Common myeloid progenitor, CD34-positive (primary cell): Measurements from ENCODE around the gene RYR2.
"Not testable (repeated sequence)": the region's sequence is repeated elsewhere in the genome, so short reads cannot be mapped to it uniquely, and the experiment has no call there.

Source experiments
- CTCF ChIA-PET: fragments of 350-600 bp; sonication (Branson Sonifier 250); formaldehyde crosslinking; loops from one replicate; lab custom pipeline; 2021; ENCODE audit warnings: antibody characterized with exemption; lab: Charles Lee
- POLR2A ChIA-PET: fragments of 350-600 bp; sonication (Branson Sonifier 250); formaldehyde crosslinking; loops from one replicate; lab custom pipeline; 2021; ENCODE audit warnings: antibody characterized with exemption; lab: Charles Lee
- DNase-seq, 3 donors: peaks; one replicate each; pipeline versions ENCODE4 v3.0.0 to v3.0.0-alpha.2; 2013
- H3K27ac ChIP-seq, 2 experiments: 1 replicate in 1 of 2; 2 replicates in 1 of 2; pipeline ENCODE4 v1.7.0; 2013; ENCODE audit warnings: inconsistent platforms in 2 of 2, low read length in 2 of 2, mild to moderate bottlenecking in 2 of 2, low read depth in 1 of 2, moderate library complexity in 1 of 2; ENCODE audit not compliant: severe bottlenecking in 2 of 2, insufficient read depth in 1 of 2, poor library complexity in 1 of 2
- H3K27me3 ChIP-seq, 5 experiments: replicated peaks in 2 of 5; 1 replicate in 3 of 5; 2 replicates in 2 of 5; pipeline versions ENCODE4 v1.6.1 to v1.7.0; 2013; ENCODE audit warnings: low read length in 4 of 5, mild to moderate bottlenecking in 2 of 5, moderate library complexity in 2 of 5, inconsistent platforms in 1 of 5; ENCODE audit not compliant: insufficient read depth in 5 of 5, control insufficient read depth in 4 of 5
- H3K36me3 ChIP-seq, 4 experiments: 1 replicate in 2 of 4; 2 replicates in 2 of 4; pipeline versions ENCODE4 v1.6.1 to v1.7.0; 2013; ENCODE audit warnings: low read length in 3 of 4, control low read depth in 1 of 4, mild to moderate bottlenecking in 1 of 4; ENCODE audit not compliant: control insufficient read depth in 4 of 4, insufficient read depth in 4 of 4
- H3K4me1 ChIP-seq, 4 experiments: 1 replicate in 3 of 4; 2 replicates in 1 of 4; pipeline versions ENCODE4 v1.6.1 to v1.7.1; 2013; ENCODE audit warnings: low read length in 3 of 4, mild to moderate bottlenecking in 3 of 4, control low read depth in 1 of 4, inconsistent platforms in 1 of 4, moderate library complexity in 1 of 4; ENCODE audit not compliant: control insufficient read depth in 4 of 4, insufficient read depth in 4 of 4; ENCODE audit errors: control extremely low read depth in 1 of 4
- H3K4me3 ChIP-seq, 7 experiments: 1 replicate in 4 of 7; 2 replicates in 3 of 7; pipeline versions ENCODE4 v1.5.1 to v1.7.0; 2013; ENCODE audit warnings: mild to moderate bottlenecking in 7 of 7, low read length in 6 of 7, moderate library complexity in 6 of 7, inconsistent platforms in 2 of 7, low read depth in 2 of 7, control low read depth in 1 of 7; ENCODE audit not compliant: insufficient read depth in 4 of 7, control insufficient read depth in 1 of 7; ENCODE audit errors: extremely low read depth in 1 of 7
- H3K9me3 ChIP-seq, 5 experiments: 1 replicate in 4 of 5; 2 replicates in 1 of 5; pipeline versions ENCODE4 v1.6.1 to v1.7.1; 2013; ENCODE audit warnings: low read length in 4 of 5, mild to moderate bottlenecking in 2 of 5, inconsistent platforms in 1 of 5, low read depth in 1 of 5, moderate library complexity in 1 of 5; ENCODE audit not compliant: control insufficient read depth in 4 of 5, insufficient read depth in 2 of 5; ENCODE audit errors: control extremely low read depth in 1 of 5
- WGBS: methylation state at CpG from one replicate; pipeline ENCODE4 v1.1.5; 2013; ENCODE audit not compliant: insufficient coverage; 5-methylcytosine and 5-hydroxymethylcytosine counted together

RYR2 gene

GRCh38 chr1:237267743-237268142, 225.8 kb downstream of the RYR2 start:
- CTCF ChIA-PET: no interaction called here
- no CpG with 5 or more reads among the region's 2 CpGs for WGBS
- POLR2A ChIA-PET: no interaction called here
- H3K27ac ChIP-seq: no peak overlapping the region
- DNase-seq: no peak
- H3K4me3 ChIP-seq: no peak overlapping the region
- no peaks in the 10 kb centered on the region for H3K27me3 ChIP-seq
- H3K36me3 ChIP-seq: no peaks in the 10 kb centered on the region
- no peaks in the 10 kb centered on the region for H3K9me3 ChIP-seq
- H3K4me1 ChIP-seq: no peaks in the 10 kb centered on the region

DNA sequence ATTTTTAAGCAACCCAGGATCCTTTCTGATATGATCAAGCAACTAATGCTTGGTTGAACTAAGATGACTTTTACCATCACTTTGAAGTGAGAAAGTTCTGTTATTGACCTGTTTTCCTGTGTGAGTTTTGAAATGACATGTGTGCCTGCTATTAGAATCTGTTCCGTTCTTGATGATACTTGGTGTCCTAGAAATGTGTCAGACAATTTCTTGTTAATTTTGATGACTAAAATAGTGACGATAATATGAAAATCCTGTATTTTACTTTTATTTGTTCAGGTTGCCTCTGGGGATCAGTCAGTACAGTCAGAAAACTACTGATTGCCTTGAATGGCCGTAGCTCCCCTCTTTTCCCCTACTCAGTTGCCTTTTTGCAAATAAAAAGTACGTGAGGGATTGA, 228.0 kb downstream of the RYR2 start:
- CTCF ChIA-PET: no interaction called here
- WGBS: 100% methylated on average over 1 of the region's 4 CpGs
- POLR2A ChIA-PET: no interaction called here
- no peak for DNase-seq
- H3K4me1 ChIP-seq: no peaks in the 10 kb centered on the region
- H3K4me3 ChIP-seq: no peak overlapping the region
- H3K36me3 ChIP-seq: no peaks in the 10 kb centered on the region
- H3K9me3 ChIP-seq: no peaks in the 10 kb centered on the region
- no peaks in the 10 kb centered on the region for H3K27me3 ChIP-seq
- no peak overlapping the region for H3K27ac ChIP-seq

DNA sequence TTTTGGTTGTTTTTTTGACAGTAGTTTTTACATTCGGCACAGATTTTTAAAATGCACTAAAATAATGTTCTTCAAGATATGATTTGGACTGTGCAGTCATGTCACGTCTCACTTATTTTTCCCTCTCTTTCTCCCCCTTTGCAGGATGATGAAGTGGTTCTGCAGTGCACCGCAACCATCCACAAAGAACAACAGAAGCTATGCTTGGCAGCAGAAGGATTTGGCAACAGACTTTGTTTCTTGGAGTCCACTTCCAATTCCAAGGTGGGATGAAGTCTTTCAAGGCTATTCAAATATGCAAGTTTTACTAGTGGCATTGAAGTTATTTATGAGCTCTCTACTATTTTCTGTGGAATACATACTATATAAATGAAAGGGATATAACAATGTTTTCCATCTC, 228.4 kb downstream of the RYR2 start:
- ChIA-PET POLR2A (no interaction called here), CTCF (no interaction called here)
- no peak for DNase-seq
- Histone ChIP-seq H3K9me3 (no peaks in the 10 kb centered on the region), H3K4me1 (no peaks in the 10 kb centered on the region), H3K27ac (no peak overlapping the region), H3K4me3 (no peak overlapping the region), H3K36me3 (no peaks in the 10 kb centered on the region), H3K27me3 (no peaks in the 10 kb centered on the region)
- 94% methylated on average over 2 of the region's 3 CpGs for WGBS

- CTCF ChIA-PET, H3K9me3 ChIP-seq: not testable (repeated sequence)
- WGBS: no CpG with 5 or more reads among the region's 3 CpGs
Observed at GRCh38 chr1:237277994-237278393, 236.0 kb downstream of the RYR2 start.

DNA sequence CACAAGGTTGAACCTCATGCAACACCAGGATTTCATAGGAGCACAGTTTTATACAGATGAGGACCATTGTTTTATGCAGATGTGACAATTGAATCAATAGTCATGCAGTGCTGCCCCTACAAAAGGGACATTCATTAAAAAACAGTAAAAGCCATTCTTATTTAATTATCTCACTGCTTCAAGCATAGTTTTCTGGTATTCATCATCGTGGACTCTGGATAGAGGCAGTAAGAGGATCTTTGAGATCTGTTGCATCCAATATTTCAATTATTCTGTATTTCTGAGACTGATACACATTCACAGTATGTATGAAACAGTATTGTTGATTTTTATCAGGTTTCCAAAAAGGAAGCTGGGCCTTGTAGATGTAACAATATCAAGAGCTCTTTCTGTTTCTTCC, 237.6 kb downstream of the RYR2 start:
- no peaks in the 10 kb centered on the region for H3K36me3 ChIP-seq
- H3K9me3 ChIP-seq: no peaks in the 10 kb centered on the region
- WGBS: no CpG with 5 or more reads among the region's 1 CpG
- no peaks in the 10 kb centered on the region for H3K4me1 ChIP-seq
- CTCF ChIA-PET: no interaction called here
- H3K4me3 ChIP-seq: no peak overlapping the region
- POLR2A ChIA-PET: no interaction called here
- no peaks in the 10 kb centered on the region for H3K27me3 ChIP-seq
- no peak overlapping the region for H3K27ac ChIP-seq
- no peak for DNase-seq

More at GRCh38 chr1:237277994-237278393, 236.0 kb downstream of the RYR2 start:
- DNase-seq, H3K4me1 ChIP-seq, H3K36me3 ChIP-seq, H3K27me3 ChIP-seq, H3K27ac ChIP-seq, POLR2A ChIA-PET, H3K4me3 ChIP-seq: not testable (repeated sequence)

DNA sequence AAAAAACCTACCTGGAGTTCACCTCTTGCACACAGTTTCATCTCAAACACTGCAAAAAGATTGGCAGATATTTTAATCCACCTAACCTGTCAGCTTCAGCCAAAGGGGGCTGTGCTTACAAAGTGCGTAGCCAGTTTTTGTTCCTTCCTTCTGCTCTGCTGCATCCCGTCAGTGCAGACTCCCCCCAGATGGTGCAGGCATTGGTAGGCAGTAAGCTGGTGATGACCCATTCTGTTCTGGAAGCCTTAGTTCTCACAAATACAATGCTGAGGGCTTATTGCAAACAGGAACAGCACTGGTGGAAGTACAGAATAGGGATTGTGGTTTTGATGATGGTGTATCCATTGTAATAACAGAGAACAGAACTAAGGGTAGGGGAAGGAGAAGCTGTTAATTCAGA, 239.5 kb downstream of the RYR2 start:
- Histone ChIP-seq H3K4me3 (no peak overlapping the region), H3K36me3 (no peaks in the 10 kb centered on the region), H3K4me1 (no peaks in the 10 kb centered on the region), H3K27ac (no peak overlapping the region), H3K9me3 (no peaks in the 10 kb centered on the region), H3K27me3 (no peaks in the 10 kb centered on the region)
- DNase-seq: no peak
- ChIA-PET POLR2A (no interaction called here), CTCF (no interaction called here)
- WGBS: 100% methylated on average over 1 of the region's 2 CpGs

DNA sequence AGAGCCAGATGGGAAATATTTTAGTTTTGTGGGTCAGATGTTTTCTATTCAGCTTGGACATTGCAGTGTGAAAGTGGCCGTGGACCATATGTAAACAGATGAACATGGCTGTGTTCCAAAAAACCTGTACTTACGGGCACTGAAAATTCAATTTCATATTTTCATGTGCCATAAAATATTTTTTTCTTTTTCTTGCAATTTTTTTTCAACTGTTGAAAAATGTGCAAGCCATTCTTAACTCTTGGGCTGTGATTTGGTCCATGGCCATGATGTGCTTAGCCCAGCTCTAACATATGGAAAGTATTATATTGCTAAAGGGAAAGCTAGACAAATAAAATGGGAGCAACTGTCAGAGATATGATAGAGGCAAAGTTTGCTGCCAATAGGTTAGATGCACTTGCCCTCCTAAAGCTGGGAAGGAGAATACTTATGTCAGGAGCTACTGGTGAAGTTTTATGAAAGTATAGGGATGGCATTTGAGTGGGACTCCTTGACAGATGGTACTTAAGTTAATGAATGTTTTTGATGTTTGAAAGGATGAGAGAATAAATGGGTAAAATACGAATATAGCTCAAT, 240.3 kb downstream of the RYR2 start:
- Histone ChIP-seq H3K9me3 (no peaks in the 10 kb centered on the region), H3K36me3 (no peaks in the 10 kb centered on the region), H3K27ac (no peak overlapping the region), H3K27me3 (no peaks in the 10 kb centered on the region), H3K4me3 (no peak overlapping the region), H3K4me1 (no peaks in the 10 kb centered on the region)
- POLR2A ChIA-PET: no interaction called here
- CTCF ChIA-PET: no interaction called here
- DNase-seq: no peak
- WGBS: 89% methylated on average over 3 of the region's 3 CpGs
